Endothelial cell of umbilical vein (primary cell): ENCODE data around the gene DUSP22. TPM values are rescaled to one million over a fixed set of nuclear protein-coding genes. Genes with fewer than 3 reads are reported as not detected.

Experiments used
- BruUV-seq: library from RNA; stranded (reverse); fragments of 400-500 nt; replicated peaks from 2 replicates; lab custom pipeline; 2021; lab: Mats Ljungman, UMichigan
- CTCF ChIA-PET: fragments of 300-600, 350-600 bp; sonication (Branson Sonifier 250); formaldehyde crosslinking; loops from one replicate; lab custom pipeline; 2021; ENCODE audit warnings: antibody characterized with exemption, inconsistent platforms; lab: Charles Lee
- POLR2A ChIA-PET: fragments of 300-600, 350-600 bp; sonication (Branson Sonifier 250); formaldehyde crosslinking; loops from one replicate; lab custom pipeline; 2021; ENCODE audit warnings: antibody characterized with exemption, inconsistent platforms; lab: Charles Lee
- DNase-seq: peaks from one replicate; pipeline ENCODE4 v3.0.0-alpha.2; 2011; ENCODE audit warnings: low read depth, low spot score
- FAIRE-seq: peaks from 2 replicates; lab custom pipeline; 2011; peaks lifted over from hg19 to GRCh38; lab: Jason Lieb, UNC
- H2AFZ ChIP-seq: 2 replicates; pipeline ENCODE4 v1.6.0; 2012; ENCODE audit warnings: low read depth, low read length, control low read depth, inconsistent platforms
- H3K27ac ChIP-seq: 2 replicates; pipeline ENCODE4 v1.5.1; 2011; ENCODE audit warnings: low read depth, mild to moderate bottlenecking, control low read depth, low read length, moderate library complexity; ENCODE audit not compliant: insufficient read depth
- H3K27me3 ChIP-seq, 2 experiments: 2 replicates each; pipeline versions ENCODE4 v1.6.0 to v1.6.1; 2011; ENCODE audit warnings: low read length in 2 of 2, mixed read lengths in 1 of 2; ENCODE audit not compliant: control insufficient read depth in 2 of 2, insufficient read depth in 2 of 2
- H3K36me3 ChIP-seq, 2 experiments: 2 replicates in 1 of 2; 3 replicates in 1 of 2; pipeline ENCODE4 v1.5.1; 2011; ENCODE audit warnings: low read length in 2 of 2, mild to moderate bottlenecking in 1 of 2, moderate library complexity in 1 of 2; ENCODE audit not compliant: control insufficient read depth in 2 of 2, insufficient read depth in 2 of 2; ENCODE audit errors: extremely low read depth in 1 of 2
- H3K4me1 ChIP-seq: 3 replicates; pipeline ENCODE4 v1.5.1; 2011; ENCODE audit warnings: mild to moderate bottlenecking, low read length; ENCODE audit not compliant: control insufficient read depth, insufficient read depth; ENCODE audit errors: extremely low read depth
- H3K4me2 ChIP-seq: 2 replicates; pipeline ENCODE4 v1.6.1; 2011; ENCODE audit warnings: low read length, control low read depth, mixed read lengths; ENCODE audit not compliant: insufficient read depth
- H3K4me3 ChIP-seq, 3 experiments: fragments of 200-600 bp in 1 of 3; sonication (generic), shearing (Covaris generic) in 1 of 3; replicated peaks in 1 of 3; 2 replicates each; pipeline ENCODE4 v1.5.1; 2011 to 2016; ENCODE audit warnings: control low read depth in 3 of 3, low read length in 3 of 3, mild to moderate bottlenecking in 2 of 3, inconsistent platforms in 1 of 3, low read depth in 1 of 3, moderate library complexity in 1 of 3; ENCODE audit not compliant: insufficient read depth in 1 of 3
- H3K79me2 ChIP-seq: 2 replicates; pipeline ENCODE4 v1.6.0; 2012; ENCODE audit warnings: low read length, inconsistent platforms; ENCODE audit not compliant: control insufficient read depth, insufficient read depth
- H3K9ac ChIP-seq: replicated peaks from 2 replicates; pipeline ENCODE3; 2011; ENCODE audit warnings: low read length, control low read depth; ENCODE audit not compliant: insufficient read depth; ENCODE audit errors: extremely low read depth
- H3K9me1 ChIP-seq: replicated peaks from 3 replicates; pipeline ENCODE4 v1.6.0; 2011; ENCODE audit warnings: mild to moderate bottlenecking, low read length; ENCODE audit not compliant: control insufficient read depth, insufficient read depth; ENCODE audit errors: extremely low read depth
- H3K9me3 ChIP-seq: replicated peaks from 2 replicates; pipeline ENCODE4 v1.5.1; 2012; ENCODE audit warnings: low read length, inconsistent platforms; ENCODE audit not compliant: control insufficient read depth, insufficient read depth
- H4K20me1 ChIP-seq: replicated peaks from 2 replicates; pipeline ENCODE3; 2011; ENCODE audit warnings: mild to moderate bottlenecking, low read length; ENCODE audit not compliant: control insufficient read depth, insufficient read depth; ENCODE audit errors: extremely low read depth
- EZH2 ChIP-seq: IDR thresholded peaks from 2 replicates; pipeline ENCODE4 v1.6.1; 2012; ENCODE audit warnings: borderline replicate concordance, low read depth, mild to moderate bottlenecking, moderate library complexity, low read length, inconsistent platforms; ENCODE audit not compliant: severe bottlenecking
- FOS ChIP-seq: IDR thresholded peaks from 2 replicates; pipeline ENCODE4 v1.6.1; 2011; ENCODE audit warnings: mild to moderate bottlenecking, low read length, moderate library complexity, borderline replicate concordance; ENCODE audit not compliant: insufficient read depth
- MYC ChIP-seq: IDR thresholded peaks from one replicate; pipeline ENCODE4 v1.6.1; 2011; ENCODE audit warnings: mild to moderate bottlenecking, low read depth, low read length
- dilution Hi-C: fragments of 300-500 bp; cut with MboI; formaldehyde crosslinking; loops from one replicate; pipeline ENCODE4 v1.15.0; 2019; ENCODE audit warnings: low sequenced_read_pairs; ENCODE audit not compliant: extremely low pct_ligation_motif_present
- intact Hi-C: fragments of 100-400 bp; cut with micrococcal nuclease; formaldehyde crosslinking; loops from one replicate; pipeline ENCODE4 v1.10.0; 2022
- polyA plus RNA-seq, 4 experiments: library from polyadenylated mRNA; depleted of rRNA in 3 of 4; stranded (reverse) in 3 of 4; unstranded in 1 of 4; fragments of >200 nt; gene quantifications; 2 replicates each; pipeline versions ENCODE4 v1.2.1 to v1.2.3, GENCODE V29; 2011 to 2012; ENCODE audit warnings: missing spikeins in 1 of 4
- total RNA-seq: library from RNA; stranded (reverse); gene quantifications from 2 replicates; pipeline ENCODE4 v1.2.3, GENCODE V29; 2021
- TF ChIP-seq, protein P1 (sequence below), 2 donors: IDR thresholded peaks; 1 replicate in 1 of 2; 2 replicates in 1 of 2; pipeline ENCODE4 v1.5.1; 2011; ENCODE audit warnings: low read length in 2 of 2, mild to moderate bottlenecking in 2 of 2, moderate library complexity in 2 of 2, control low read depth in 1 of 2, inconsistent platforms in 1 of 2, low read depth in 1 of 2; ENCODE audit not compliant: insufficient read depth in 1 of 2; ENCODE audit errors: extremely low read depth in 1 of 2

Gene DUSP22
- total and polyA plus RNA-seq, 2 donors (not counting 3 experiments of a cell fraction or from before 2014, with no cell fraction given), result 23.2 to 33.9 TPM

GRCh38 chr6:294656-295565, 2.6 kb downstream of the DUSP22 start:
- no peak overlapping the region for H3K4me3 ChIP-seq
- no peak overlapping the region for H3K27ac ChIP-seq
- FAIRE-seq (no peak), DNase-seq (no peak)
- dilution Hi-C loops (no loop called here), intact Hi-C loops (loop anchor here (5.0 kb wide), 1 partner anchor 417 kb away; no protein-coding TSS in a partner anchor)
- BruUV-seq, result no TSS peak
- no peaks in the 10 kb centered on the region for H3K9me3 ChIP-seq
- no peak overlapping the region for H3K9ac ChIP-seq
- CTCF ChIA-PET, result no interaction called here
- TF ChIP-seq FOS (no peak), MYC (no peak), EZH2 (no peak)
- TF ChIP-seq, protein P1, sequence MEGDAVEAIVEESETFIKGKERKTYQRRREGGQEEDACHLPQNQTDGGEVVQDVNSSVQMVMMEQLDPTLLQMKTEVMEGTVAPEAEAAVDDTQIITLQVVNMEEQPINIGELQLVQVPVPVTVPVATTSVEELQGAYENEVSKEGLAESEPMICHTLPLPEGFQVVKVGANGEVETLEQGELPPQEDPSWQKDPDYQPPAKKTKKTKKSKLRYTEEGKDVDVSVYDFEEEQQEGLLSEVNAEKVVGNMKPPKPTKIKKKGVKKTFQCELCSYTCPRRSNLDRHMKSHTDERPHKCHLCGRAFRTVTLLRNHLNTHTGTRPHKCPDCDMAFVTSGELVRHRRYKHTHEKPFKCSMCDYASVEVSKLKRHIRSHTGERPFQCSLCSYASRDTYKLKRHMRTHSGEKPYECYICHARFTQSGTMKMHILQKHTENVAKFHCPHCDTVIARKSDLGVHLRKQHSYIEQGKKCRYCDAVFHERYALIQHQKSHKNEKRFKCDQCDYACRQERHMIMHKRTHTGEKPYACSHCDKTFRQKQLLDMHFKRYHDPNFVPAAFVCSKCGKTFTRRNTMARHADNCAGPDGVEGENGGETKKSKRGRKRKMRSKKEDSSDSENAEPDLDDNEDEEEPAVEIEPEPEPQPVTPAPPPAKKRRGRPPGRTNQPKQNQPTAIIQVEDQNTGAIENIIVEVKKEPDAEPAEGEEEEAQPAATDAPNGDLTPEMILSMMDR (IDR thresholded peaks at IDR 0.05; ENCODE audit: extremely low read depth in 1 of 2, insufficient read depth in 1 of 2, low read depth in 1 of 2, low read length in 2 of 2), result no peak
- no peaks in the 10 kb centered on the region for H3K36me3 ChIP-seq
- no peaks in the 10 kb centered on the region for H4K20me1 ChIP-seq
- no peaks in the 10 kb centered on the region for H3K9me1 ChIP-seq
- peaks cover 44% of the 10 kb centered on the region for H3K4me1 ChIP-seq
- H2AFZ ChIP-seq, result no peak overlapping the region
- no peak overlapping the region for H3K4me2 ChIP-seq
- H3K79me2 ChIP-seq, result peaks cover 37% of the 10 kb centered on the region
- POLR2A ChIA-PET, result no interaction called here
- no peaks in the 10 kb centered on the region for H3K27me3 ChIP-seq
